Tongue (tissue), 2 donors: Measurements from ENCODE around the gene SAMD4A. TPM values are rescaled to one million over a fixed set of nuclear protein-coding genes. Genes with fewer than 3 reads are reported as not detected.
A peak's percentile ranks its signal among the peaks of the same experiment; 100 is the strongest.
"Not testable (repeated sequence)": the region's sequence is repeated elsewhere in the genome, so short reads cannot be mapped to it uniquely, and the experiment has no call there.

ENCODE experiments used
- DNase-seq: peaks from one replicate; pipeline ENCODE4 v3.0.0-alpha.2; 2015
- total RNA-seq: library from RNA; depleted of rRNA; stranded (reverse); fragments of >200 nt; gene quantifications from one replicate; pipeline ENCODE4 v1.2.3, GENCODE V29; 2014

SAMD4A gene
- total RNA-seq, 1 donor from 2014 or later: 95.8 TPM

DNA sequence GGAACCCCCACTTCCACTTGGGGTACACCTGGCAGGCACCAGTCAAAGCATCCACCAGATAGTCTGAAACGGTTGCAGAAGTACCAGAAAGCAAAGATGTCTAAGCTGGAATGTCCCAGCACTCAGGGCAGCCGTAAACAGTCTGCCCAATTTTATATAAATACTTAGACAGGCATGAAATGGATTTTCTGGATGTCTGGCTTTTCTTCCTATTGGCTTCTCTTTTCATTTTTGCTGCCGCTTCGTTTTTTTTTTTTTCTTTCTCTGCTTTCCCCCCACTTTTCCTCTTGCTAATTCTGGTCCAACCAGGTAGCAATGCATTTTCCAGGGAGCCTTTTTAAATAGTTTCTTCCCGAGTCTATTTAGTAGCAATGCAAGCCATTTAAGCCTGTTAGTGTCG, 168.0 kb downstream of the SAMD4A start:
- peak; percentile 54 for DNase-seq

GRCh38 chr14:54735424-54735823, 168.5 kb downstream of the SAMD4A start:
- DNase-seq: peak; percentile 37

DNA sequence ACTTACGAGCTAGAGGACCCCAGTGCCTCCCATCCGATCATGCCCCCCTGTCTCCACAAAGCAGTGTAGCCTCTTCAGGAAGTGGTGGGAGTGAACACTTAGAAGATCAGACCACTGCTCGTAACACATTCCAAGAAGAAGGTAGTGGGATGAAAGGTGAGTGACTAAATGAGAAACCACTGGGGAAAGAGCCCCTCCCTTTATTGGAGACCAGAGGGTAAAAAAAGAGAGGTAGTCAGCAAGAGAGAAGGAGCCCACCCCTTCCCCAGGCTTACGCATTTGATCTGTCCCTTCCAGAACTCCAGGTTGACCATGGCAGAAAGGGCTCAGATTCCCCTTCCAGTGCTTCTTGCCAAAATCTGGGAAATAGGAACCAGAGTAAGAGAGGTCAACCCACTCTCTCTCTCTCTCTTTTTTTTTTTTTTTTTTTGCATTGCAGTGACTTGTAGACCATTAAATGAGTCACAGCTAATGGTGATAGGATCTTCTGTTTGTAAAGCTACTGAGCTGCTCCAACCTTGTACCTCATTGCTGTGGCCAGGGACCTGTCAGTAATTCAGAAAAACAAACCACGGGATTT, 170.3 kb downstream of the SAMD4A start:
- DNase-seq: no peak

DNA sequence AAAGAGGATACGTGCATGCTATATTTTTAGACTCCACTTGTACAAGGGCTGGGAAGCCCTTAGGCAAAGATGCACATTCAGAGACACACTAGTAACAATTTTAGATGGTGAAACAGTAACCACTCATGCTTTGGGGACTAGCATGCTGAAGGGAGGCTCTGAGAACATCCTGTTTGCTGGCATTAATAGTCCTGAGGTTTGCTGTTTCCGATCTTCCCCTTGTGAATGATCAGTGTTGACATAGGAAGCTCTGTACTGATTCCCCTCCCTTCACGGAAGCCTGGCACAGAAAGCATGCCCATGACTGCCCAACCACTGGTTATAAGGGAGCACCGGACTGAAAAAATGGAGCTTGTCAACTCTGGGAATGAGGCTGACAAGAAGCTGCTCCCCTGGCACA, 171.1 kb downstream of the SAMD4A start:
- DNase-seq: no peak

DNA sequence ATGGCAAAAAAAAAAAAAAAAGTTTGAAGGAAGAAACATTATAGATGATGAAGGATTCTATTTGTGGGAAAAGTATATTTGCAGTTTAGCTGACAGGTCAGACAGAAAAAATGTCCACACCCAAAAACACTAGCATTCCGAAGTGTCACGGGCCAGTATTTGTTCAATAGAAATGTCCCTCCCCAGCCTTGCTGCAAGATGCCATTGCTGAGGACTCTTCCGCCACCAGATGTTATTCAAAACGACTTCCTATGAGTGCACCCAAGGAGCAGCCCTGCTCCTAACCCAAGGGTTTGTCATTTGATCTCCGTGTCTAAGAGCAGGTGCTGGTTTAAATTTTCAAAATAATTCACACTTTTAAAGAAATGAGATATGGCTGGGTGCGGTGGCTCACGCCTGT, 172.6 kb downstream of the SAMD4A start:
- DNase-seq: peak; percentile 22

GRCh38 chr14:54742492-54743350, 175.8 kb downstream of the SAMD4A start:
- no peak for DNase-seq

DNA sequence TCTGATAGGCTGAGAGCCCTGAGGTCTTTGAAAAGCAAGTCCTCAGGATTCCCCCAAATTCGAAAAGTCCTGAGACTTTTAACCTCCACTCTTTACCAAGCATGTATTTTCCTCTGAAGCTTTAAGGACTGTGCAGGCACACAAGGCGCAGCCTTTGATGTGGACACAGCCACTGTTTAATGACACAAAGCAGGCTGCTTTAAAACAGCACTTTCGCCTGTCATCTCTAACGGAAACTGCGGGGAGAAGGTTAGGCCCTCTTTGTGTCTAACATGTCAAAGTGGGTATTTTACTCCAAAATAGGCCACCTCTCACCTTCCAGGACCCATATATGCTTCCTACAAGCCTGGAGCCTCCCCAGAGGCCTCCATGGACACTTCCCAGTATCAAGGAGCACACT, 176.5 kb downstream of the SAMD4A start:
- no peak for DNase-seq

DNA sequence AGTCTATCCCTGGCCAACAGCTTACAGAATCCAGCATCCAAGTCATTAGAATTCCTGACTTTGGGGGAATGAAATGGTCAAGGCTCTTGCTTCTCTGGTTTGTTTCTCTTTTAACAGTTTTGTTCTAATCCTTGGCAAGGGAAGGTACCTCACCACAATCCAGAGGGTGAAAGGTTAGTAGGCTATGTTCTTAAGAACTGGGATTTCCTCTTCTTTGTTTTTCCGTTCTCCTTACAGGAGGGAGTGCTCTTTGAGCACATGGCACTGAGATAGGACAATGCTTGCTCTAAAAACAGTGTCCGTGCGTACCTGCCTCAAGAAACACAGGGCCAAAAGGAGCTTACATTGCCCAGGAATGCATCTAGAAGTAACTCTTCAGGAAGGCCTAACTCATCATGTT, 179.1 kb downstream of the SAMD4A start:
- DNase-seq: no peak

- DNase-seq: no peak
Observed at GRCh38 chr14:54747616-54748015, 180.7 kb downstream of the SAMD4A start.

GRCh38 chr14:54749180-54749579, 182.3 kb downstream of the SAMD4A start:
- no peak for DNase-seq

DNA sequence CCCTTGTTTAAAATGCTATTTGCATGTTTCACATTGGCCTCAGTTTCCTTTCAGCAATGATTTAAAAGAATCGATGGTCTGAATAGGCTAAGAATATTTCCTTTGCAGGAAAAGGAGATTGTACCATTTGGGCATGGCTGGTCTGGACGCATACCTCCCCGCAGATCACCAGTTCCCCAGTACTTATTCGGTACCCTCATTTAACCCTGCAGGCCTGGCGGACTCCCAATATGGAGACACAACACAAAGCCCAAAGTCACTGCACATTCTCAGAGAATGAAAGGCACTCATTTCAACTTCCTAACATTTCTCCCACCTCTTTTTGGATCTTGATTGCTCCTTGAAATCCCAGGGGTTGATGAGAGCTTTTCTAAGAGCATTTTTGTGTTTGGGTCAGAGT, 182.8 kb downstream of the SAMD4A start:
- DNase-seq: no peak

DNA sequence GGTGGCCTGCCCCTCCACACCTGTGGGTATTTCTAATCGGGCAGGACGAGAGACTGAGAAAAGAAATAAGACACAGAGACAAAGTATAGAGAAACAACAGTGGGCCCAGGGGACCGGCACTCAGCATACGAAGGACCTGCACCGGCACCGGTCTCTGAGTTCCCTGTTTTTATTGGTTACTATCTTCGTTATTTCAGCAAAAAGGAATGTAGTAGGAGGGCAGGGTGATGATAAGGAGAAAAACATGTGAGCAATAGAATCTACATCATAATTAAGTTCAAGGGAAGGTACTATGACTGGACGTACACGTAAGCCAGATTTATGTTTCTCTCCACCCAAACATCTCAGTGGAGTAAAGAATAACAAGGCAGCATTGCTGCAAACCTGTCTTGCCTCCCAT, 185.7 kb downstream of the SAMD4A start:
- DNase-seq: not testable (repeated sequence)

- DNase-seq: not testable (repeated sequence)
Observed at GRCh38 chr14:54753396-54753795, 186.5 kb downstream of the SAMD4A start.

DNA sequence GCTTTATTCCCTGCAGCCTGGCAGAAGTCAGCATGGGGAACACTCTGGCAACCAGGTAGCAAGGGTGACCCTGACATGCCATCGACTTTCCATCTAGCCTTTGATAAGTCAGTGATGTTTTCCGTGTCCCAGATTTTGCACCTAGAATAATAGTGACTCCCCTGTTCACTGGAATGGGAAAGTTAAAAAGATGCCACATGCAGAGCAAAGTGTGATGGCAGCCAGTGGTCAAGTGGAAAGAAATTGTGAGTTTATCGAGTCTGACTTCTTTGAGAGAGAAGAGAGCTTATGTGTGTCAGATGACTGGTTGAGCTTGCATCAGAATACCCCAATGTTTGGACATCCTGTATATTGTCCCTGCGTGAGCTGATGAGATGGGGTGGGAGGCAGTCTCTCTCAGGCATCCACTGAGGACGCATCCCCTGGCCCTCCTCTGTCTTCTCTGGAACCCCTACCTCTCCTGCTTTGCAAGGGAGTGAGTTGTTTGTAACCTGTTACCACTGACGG, 187.2 kb downstream of the SAMD4A start:
- no peak for DNase-seq

GRCh38 chr14:54754623-54755386, 187.9 kb downstream of the SAMD4A start:
- DNase-seq: no peak

GRCh38 chr14:54756656-54757392, 189.9 kb downstream of the SAMD4A start:
- DNase-seq: no peak

GRCh38 chr14:54758041-54758440, 191.1 kb downstream of the SAMD4A start:
- DNase-seq: no peak

DNA sequence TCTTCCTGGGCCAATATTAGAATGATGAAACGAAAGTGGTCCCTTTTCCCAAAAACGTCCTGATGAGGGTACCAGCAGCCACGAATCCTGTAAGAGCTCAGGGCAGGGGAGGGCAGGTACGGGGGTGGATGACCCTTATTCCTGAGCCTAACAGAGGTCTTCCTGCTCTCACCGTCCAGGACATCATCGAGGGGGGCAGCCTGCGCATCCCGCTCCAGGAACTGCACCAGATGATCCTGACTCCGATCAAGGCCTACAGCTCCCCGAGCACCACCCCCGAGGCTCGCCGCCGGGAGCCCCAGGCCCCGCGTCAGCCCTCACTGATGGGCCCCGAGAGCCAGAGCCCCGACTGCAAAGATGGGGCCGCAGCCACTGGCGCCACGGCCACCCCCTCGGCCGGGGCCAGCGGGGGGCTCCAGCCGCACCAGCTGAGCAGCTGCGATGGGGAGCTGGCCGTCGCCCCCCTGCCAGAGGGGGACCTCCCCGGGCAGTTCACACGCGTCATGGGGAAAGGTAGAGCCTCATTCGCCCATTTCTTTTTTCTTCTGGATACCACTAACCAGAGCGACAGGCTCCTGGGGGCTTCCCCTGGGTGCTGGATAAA, 193.2 kb downstream of the SAMD4A start:
- no peak for DNase-seq

DNA sequence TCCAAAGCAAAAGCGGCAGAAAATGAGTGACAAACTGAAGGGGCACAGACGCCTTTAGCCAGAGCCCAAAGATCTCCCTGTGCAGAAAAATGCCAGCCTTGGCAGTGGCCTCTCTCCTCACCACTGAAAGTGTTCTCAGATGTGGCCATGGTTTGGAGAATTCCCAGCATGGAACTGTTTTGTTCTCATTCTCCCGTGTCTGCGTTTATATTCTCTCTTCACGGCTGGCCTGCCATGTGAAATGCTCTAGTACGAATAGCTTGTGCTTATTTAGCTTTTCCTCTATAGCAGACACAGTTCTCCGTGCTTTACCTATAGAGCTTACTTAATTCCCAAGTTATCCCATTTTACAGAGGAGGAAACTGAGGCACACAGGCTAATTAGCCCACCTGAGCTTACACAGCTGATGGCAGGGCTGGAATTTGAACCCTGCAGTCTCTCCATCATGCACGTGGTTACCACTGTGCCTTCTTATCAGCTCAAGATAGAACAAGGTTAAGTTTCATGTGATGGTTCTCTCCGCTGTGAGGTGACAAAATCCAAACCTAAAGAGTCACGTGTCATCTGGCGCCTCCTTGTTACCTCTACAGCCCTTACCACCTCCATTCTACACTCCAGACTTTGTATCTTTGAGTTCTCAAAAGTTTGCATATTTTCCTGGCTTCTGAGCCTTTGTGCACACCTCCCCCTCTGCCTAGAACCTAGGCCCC, 194.1 kb downstream of the SAMD4A start:
- no peak for DNase-seq

GRCh38 chr14:54761835-54762234, 194.9 kb downstream of the SAMD4A start:
- no peak for DNase-seq

GRCh38 chr14:54762296-54762695, 195.4 kb downstream of the SAMD4A start:
- DNase-seq: no peak
